Measurements from ENCODE around the gene PLCB2.

DNA sequence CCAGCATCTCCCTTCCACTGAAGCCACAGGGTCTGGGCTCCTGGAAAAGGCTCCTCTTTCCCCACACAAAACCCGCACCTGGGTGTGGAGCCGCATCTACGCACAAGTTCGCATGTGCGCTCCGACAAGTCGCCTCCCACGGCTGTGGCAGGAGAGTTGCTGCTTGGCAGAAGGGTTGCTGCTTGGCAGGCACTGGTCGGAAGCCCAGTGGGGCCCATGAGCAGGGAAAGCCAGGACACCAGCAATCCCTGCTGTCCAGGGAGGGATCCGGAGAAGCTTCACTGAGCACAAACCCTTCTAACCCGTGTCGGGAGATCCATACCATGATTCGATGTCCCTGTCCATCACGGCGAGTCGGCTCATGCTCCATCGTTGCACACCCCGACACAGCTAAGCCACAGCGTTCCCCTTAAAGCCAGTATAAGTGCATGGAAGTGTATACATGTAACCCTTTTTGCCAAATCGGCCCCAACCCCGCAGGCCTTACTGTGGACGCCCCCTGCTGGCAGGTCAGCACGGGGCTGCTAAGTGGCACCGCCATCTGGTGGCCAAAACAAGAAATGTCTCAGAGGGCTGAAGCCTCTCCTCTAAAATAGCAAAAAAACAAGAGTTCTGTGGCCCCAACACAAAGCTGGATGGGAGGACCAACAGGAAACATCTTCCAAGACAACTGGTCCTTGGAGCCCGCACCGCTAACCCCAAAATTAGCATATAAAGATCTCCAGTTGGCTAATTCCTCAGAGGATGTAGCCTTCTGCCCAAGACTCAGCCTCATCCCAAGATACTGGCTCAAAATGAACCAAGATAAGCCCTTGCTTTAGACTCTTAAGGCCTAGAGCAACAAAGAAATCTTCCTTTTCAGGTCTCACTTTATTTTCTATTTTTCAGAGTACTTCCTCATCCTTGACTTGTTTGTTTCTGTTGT lies 33.1 kb downstream of the PLCB2 start:
- TF ChIP-seq POLR2AphosphoS5 (IDR thresholded peaks at IDR 0.05; ENCODE audit: low read depth, low read length) (no peak), POLR2A (IDR thresholded peaks at IDR 0.05; ENCODE audit: low read depth, low read length) (no peak)

All from GM12892 (cell line).